Upper lobe of left lung (tissue), 4 donors: ENCODE data around the gene SCAF4.

ENCODE experiments used
- CTCF ChIP-seq, 6 experiments: fragments of 450-650 bp in 4 of 6; fragments of 200-600 bp in 2 of 6; sonication (generic) in 2 of 6; IDR thresholded peaks; one replicate each; pipeline ENCODE4 v1.5.1; 2016 to 2019; ENCODE audit warnings: antibody characterized with exemption in 6 of 6
- EP300 ChIP-seq, 4 donors: sonication (generic); formaldehyde crosslinking; IDR thresholded peaks; one replicate each; pipeline ENCODE4 v1.5.1; 2017; ENCODE audit warnings: antibody characterized with exemption in 4 of 4, control low read depth in 2 of 4

- TF ChIP-seq CTCF (IDR thresholded peaks at IDR 0.05) (no peak), EP300 (IDR thresholded peaks at IDR 0.05) (no peak)
Observed at GRCh38 chr21:31683029-31683428, 48.9 kb downstream of the SCAF4 start.
